Gastrocnemius medialis (tissue), 4 donors: ENCODE measurements around the gene ROBO1. TPM values are rescaled to one million over a fixed set of nuclear protein-coding genes. Genes with fewer than 3 reads are reported as not detected.

Experiments
- ATAC-seq, 2 donors: fragments of 150-250 bp; one replicate each; pipeline ENCODE4 v1.9.1; 2016
- DNase-seq, 2 donors: peaks; one replicate each; pipeline ENCODE4 v3.0.0-alpha.2; 2019
- H3K27ac ChIP-seq, 4 donors: fragments of 200-600 bp; sonication (generic); 1 replicate in 1 of 4; 2 replicates in 3 of 4; pipeline ENCODE4 v1.5.1; 2016 to 2018; ENCODE audit warnings: mild to moderate bottlenecking in 2 of 4, moderate library complexity in 1 of 4
- H3K27me3 ChIP-seq, 3 donors: fragments of 200-600 bp; sonication (generic) in 2 of 3; 1 replicate in 1 of 3; 2 replicates in 2 of 3; pipeline versions ENCODE4 v1.5.1 to v1.6.0; 2016 to 2019; ENCODE audit warnings: mild to moderate bottlenecking in 1 of 3, moderate library complexity in 1 of 3
- H3K36me3 ChIP-seq, 2 donors: fragments of 200-600 bp; sonication (generic) in 1 of 2; one replicate each; pipeline ENCODE4 v1.5.1; 2017 to 2018
- H3K4me1 ChIP-seq, 2 donors: fragments of 200-600 bp; sonication (generic) in 1 of 2; one replicate each; pipeline ENCODE4 v1.5.1; 2016 to 2017; ENCODE audit warnings: mild to moderate bottlenecking in 2 of 2
- H3K4me3 ChIP-seq, 4 donors: fragments of 200-600 bp; sonication (generic) in 3 of 4; 1 replicate in 1 of 4; 2 replicates in 3 of 4; pipeline ENCODE4 v1.5.1; 2016 to 2019; ENCODE audit warnings: mild to moderate bottlenecking in 2 of 4
- H3K9me3 ChIP-seq, 3 donors: fragments of 200-600 bp; sonication (generic) in 2 of 3; 1 replicate in 1 of 3; 2 replicates in 2 of 3; pipeline ENCODE4 v1.5.1; 2016 to 2019
- POLR2A ChIP-seq, 2 donors: fragments of 450-650 bp; IDR thresholded peaks; one replicate each; pipeline ENCODE4 v1.6.1; 2017; ENCODE audit warnings: antibody characterized with exemption in 2 of 2, mild to moderate bottlenecking in 2 of 2, moderate library complexity in 2 of 2
- in situ Hi-C, 4 donors: fragments of 200-750 bp; cut with MboI; loops; one replicate each; pipeline versions ENCODE4 v1.15.0 to v1.8.0; 2017; ENCODE audit warnings: low sequenced_read_pairs in 4 of 4
- intact Hi-C: fragments of 100-400 bp; cut with DNase I; formaldehyde crosslinking; loops from one replicate; pipeline ENCODE4 v1.15.1; 2023; ENCODE audit warnings: low total_unique reads
- total RNA-seq, 4 donors: library from RNA; depleted of rRNA; stranded (reverse); fragments of >200 nt; gene quantifications; one replicate each; pipeline versions ENCODE4 v1.1.0 to v1.2.3, GENCODE V29; 2016
- TF ChIP-seq, protein P1 (sequence below), 5 experiments: fragments of 450-650 bp in 3 of 5; fragments of 200-600 bp in 2 of 5; sonication (generic) in 2 of 5; IDR thresholded peaks in 4 of 5; conservative IDR thresholded peaks in 1 of 5; 1 replicate in 4 of 5; 2 replicates in 1 of 5; pipeline ENCODE4 v1.5.1; 2016 to 2019; ENCODE audit warnings: antibody characterized with exemption in 5 of 5, mild to moderate bottlenecking in 3 of 5, moderate library complexity in 3 of 5

ROBO1 gene
- total RNA-seq, 4 donors from 2014 or later = 4.2 to 16.0 (median 9.5) TPM

DNA sequence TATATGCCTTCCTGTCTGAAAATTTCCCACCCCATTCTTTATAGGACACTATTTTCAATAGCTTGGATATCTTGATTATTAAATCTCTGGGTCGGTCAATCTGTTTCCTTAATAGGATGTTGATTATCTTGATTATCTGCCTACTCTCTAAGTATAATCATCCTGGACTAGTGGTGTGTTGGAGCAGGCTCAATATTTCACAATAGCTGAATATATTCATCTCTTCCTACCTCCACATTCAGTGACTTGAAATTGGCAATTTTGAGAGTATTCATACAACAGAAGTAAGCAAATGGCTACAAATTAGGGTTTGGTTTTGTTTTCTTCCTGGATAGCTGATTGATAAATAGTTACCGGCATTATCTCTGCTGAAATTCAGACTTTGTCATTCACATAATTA lies 1162.6 kb downstream of the ROBO1 start:
- Histone ChIP-seq H3K4me1 (no peaks in the 10 kb centered on the region), H3K27me3 (no peaks in the 10 kb centered on the region), H3K4me3 (no peak overlapping the region), H3K27ac (no peak overlapping the region), H3K9me3 (no peaks in the 10 kb centered on the region), H3K36me3 (no peaks in the 10 kb centered on the region)
- intact Hi-C loops (no loop called here), in situ Hi-C loops (no loop called here)
- TF ChIP-seq POLR2A (IDR thresholded peaks at IDR 0.05) = no peak
- TF ChIP-seq, protein P1, sequence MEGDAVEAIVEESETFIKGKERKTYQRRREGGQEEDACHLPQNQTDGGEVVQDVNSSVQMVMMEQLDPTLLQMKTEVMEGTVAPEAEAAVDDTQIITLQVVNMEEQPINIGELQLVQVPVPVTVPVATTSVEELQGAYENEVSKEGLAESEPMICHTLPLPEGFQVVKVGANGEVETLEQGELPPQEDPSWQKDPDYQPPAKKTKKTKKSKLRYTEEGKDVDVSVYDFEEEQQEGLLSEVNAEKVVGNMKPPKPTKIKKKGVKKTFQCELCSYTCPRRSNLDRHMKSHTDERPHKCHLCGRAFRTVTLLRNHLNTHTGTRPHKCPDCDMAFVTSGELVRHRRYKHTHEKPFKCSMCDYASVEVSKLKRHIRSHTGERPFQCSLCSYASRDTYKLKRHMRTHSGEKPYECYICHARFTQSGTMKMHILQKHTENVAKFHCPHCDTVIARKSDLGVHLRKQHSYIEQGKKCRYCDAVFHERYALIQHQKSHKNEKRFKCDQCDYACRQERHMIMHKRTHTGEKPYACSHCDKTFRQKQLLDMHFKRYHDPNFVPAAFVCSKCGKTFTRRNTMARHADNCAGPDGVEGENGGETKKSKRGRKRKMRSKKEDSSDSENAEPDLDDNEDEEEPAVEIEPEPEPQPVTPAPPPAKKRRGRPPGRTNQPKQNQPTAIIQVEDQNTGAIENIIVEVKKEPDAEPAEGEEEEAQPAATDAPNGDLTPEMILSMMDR (IDR thresholded peaks at IDR 0.05 in 4 of 5, conservative IDR thresholded peaks at IDR 0.05 in 1 of 5) = no peak
- ATAC-seq (no peak), DNase-seq (no peak)

DNA sequence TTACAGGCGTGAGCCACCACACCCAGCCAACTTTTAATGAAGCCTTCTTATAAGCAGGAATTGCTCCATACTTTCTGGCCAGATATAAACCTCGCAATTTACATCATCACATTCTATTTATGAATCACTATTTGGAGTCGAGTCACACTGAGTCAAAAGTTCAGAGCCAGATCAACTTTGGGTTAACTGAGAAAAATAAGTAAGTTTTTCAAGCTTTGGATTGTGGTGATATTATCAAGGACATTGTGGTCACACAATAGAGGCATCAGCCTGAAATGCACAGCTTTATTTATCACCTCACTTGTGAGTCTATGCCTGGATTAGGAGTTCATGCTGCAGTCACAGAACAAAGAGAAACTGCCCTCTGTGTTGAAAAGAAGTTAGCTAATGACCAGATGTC lies 1163.5 kb downstream of the ROBO1 start:
- TF ChIP-seq, protein P1 (IDR thresholded peaks at IDR 0.05 in 4 of 5, conservative IDR thresholded peaks at IDR 0.05 in 1 of 5) = no peak
- TF ChIP-seq POLR2A (IDR thresholded peaks at IDR 0.05) = no peak
- Histone ChIP-seq H3K36me3 (no peaks in the 10 kb centered on the region), H3K4me1 (no peaks in the 10 kb centered on the region), H3K27me3 (no peaks in the 10 kb centered on the region), H3K27ac (no peak overlapping the region), H3K4me3 (no peak overlapping the region), H3K9me3 (no peaks in the 10 kb centered on the region)
- DNase-seq = no peak
- in situ Hi-C loops (no loop called here), intact Hi-C loops (no loop called here)
- no peak for ATAC-seq

DNA sequence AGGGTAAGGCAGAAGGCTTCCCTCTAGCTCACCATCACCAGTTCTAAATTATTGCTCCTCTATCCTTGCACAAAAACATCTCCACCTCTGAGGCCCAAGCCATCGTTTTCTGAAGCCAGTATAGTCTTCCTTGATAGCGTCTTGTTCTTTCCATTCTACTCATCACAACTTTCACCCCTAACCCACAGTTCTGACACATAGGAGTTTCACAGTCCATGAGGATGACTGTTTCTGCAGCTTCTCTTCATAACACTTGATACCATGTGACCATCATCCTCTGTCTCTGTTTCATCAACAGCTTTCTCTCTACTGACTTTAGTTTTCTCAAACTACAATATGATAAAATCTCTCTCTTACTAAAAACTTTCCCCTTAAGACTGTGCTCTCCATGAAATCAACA lies 1166.5 kb downstream of the ROBO1 start:
- H3K4me1 ChIP-seq = no peaks in the 10 kb centered on the region
- intact Hi-C loops (no loop called here), in situ Hi-C loops (no loop called here)
- TF ChIP-seq, protein P1 (IDR thresholded peaks at IDR 0.05 in 4 of 5, conservative IDR thresholded peaks at IDR 0.05 in 1 of 5) = no peak
- no peak for TF ChIP-seq POLR2A (IDR thresholded peaks at IDR 0.05)
- no peaks in the 10 kb centered on the region for H3K36me3 ChIP-seq
- ATAC-seq (no peak), DNase-seq (no peak)
- H3K9me3 ChIP-seq = no peaks in the 10 kb centered on the region
- H3K4me3 ChIP-seq = no peak overlapping the region
- H3K27me3 ChIP-seq = no peaks in the 10 kb centered on the region
- no peak overlapping the region for H3K27ac ChIP-seq

DNA sequence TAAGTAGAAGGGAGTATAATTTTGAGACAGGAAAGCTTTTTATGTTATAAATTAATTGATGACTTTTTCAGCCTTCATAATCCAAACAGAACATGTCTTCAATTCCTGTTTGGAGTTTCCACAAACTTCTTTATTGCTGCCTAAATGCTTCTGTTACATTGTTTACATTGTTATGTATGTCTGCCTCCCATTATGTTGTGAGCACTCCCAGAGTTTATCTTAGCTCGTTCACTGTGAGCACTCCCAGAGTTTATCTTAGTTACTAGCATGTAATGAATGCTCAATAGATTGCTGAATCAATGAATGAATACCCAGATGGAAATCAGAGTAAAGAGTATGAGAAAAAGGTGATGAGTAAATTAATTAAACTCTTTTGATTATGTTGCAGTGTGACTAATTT lies 1178.0 kb downstream of the ROBO1 start:
- ATAC-seq (no peak), DNase-seq (no peak)
- H3K4me1 ChIP-seq = no peaks in the 10 kb centered on the region

More for the DNA sequence above, 1178.0 kb downstream of the ROBO1 start:
- Histone ChIP-seq H3K27me3 (no peaks in the 10 kb centered on the region), H3K9me3 (no peaks in the 10 kb centered on the region), H3K27ac (no peak overlapping the region), H3K36me3 (no peaks in the 10 kb centered on the region), H3K4me3 (no peak overlapping the region)
- intact Hi-C loops (no loop called here), in situ Hi-C loops (no loop called here)
- TF ChIP-seq, protein P1 (IDR thresholded peaks at IDR 0.05 in 4 of 5, conservative IDR thresholded peaks at IDR 0.05 in 1 of 5) = no peak
- no peak for TF ChIP-seq POLR2A (IDR thresholded peaks at IDR 0.05)
